A673 (cell line): Measurements from ENCODE around the gene LRRC70.

Source experiments
- EZH2 ChIP-seq: fragments of 200-600 bp; sonication (generic); IDR thresholded peaks from 2 replicates; pipeline ENCODE4 v1.6.1; 2017; ENCODE audit warnings: borderline replicate concordance, low read depth, mild to moderate bottlenecking, mixed read lengths, antibody characterized with exemption, low read length; ENCODE audit not compliant: poor library complexity, severe bottlenecking
- TF ChIP-seq, protein P1 (sequence below): fragments of 300-800, 200-600 bp; sonication (generic); conservative IDR thresholded peaks from 2 replicates; pipeline ENCODE4 v1.5.1; 2017; ENCODE audit warnings: low read depth, mild to moderate bottlenecking, antibody characterized with exemption, low read length, moderate library complexity, mixed read lengths

DNA sequence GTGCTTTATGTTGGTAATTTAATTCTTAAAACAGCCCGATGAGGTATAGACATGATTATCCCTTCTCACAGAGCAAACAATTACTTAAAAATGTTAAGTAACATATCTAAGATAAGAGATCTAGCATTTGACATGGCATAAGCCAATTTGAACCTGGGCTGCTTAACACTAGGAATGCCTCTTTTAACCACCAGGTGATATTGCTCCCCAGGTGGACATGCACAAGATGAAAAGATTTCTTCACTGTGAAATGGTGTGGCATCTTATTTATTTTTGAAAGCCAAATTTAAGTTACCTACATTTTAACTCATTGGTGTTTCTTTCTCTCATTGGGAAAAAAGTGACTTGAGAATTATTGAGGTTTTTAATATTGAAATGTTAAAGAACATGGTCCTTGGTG is 15.8 kb upstream of the LRRC70 start:
- TF ChIP-seq, protein P1, sequence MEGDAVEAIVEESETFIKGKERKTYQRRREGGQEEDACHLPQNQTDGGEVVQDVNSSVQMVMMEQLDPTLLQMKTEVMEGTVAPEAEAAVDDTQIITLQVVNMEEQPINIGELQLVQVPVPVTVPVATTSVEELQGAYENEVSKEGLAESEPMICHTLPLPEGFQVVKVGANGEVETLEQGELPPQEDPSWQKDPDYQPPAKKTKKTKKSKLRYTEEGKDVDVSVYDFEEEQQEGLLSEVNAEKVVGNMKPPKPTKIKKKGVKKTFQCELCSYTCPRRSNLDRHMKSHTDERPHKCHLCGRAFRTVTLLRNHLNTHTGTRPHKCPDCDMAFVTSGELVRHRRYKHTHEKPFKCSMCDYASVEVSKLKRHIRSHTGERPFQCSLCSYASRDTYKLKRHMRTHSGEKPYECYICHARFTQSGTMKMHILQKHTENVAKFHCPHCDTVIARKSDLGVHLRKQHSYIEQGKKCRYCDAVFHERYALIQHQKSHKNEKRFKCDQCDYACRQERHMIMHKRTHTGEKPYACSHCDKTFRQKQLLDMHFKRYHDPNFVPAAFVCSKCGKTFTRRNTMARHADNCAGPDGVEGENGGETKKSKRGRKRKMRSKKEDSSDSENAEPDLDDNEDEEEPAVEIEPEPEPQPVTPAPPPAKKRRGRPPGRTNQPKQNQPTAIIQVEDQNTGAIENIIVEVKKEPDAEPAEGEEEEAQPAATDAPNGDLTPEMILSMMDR = no peak
- TF ChIP-seq EZH2 = no peak
